HG03175 (cell line): ENCODE data around the gene JMJD4.
"Not testable (repeated sequence)": the region's sequence is repeated elsewhere in the genome, so short reads cannot be mapped to it uniquely, and the experiment has no call there.

Source experiments
- ATAC-seq: cut with Tn5 transposase; IDR thresholded peaks from one replicate; pipeline ENCODE4 v1.9.1; 2021; ENCODE audit warnings: mild to moderate bottlenecking, moderate library complexity; ENCODE audit not compliant: unreplicated experiment

JMJD4 gene

GRCh38 chr1:227733751-227734545 is 1.2 kb downstream of the JMJD4 start:
- ATAC-seq = no peak

- no peak for ATAC-seq
Measured at GRCh38 chr1:227733309-227733705, 1.8 kb downstream of the JMJD4 start.

- ATAC-seq = no peak
Measured at GRCh38 chr1:227732586-227733308, 2.4 kb downstream of the JMJD4 start.

- no peak for ATAC-seq
Measured at GRCh38 chr1:227731696-227732585, 3.2 kb downstream of the JMJD4 start.

GRCh38 chr1:227731241-227731677 is 3.8 kb downstream of the JMJD4 start:
- no peak for ATAC-seq

GRCh38 chr1:227730630-227731151 is 4.4 kb downstream of the JMJD4 start:
- no peak for ATAC-seq

- peak; percentile 17 for ATAC-seq
Measured at GRCh38 chr1:227729881-227730629, 5.0 kb downstream of the JMJD4 start.

GRCh38 chr1:227729144-227729880 is 5.8 kb downstream of the JMJD4 start:
- ATAC-seq = no peak

- ATAC-seq = no peak
Measured at GRCh38 chr1:227728892-227729143, 6.3 kb downstream of the JMJD4 start.

GRCh38 chr1:227728059-227728891 is 6.8 kb downstream of the JMJD4 start:
- ATAC-seq = no peak

GRCh38 chr1:227726924-227727599 is 8.0 kb downstream of the JMJD4 start:
- no peak for ATAC-seq

- ATAC-seq = no peak
Measured at GRCh38 chr1:227726318-227726717, 8.8 kb downstream of the JMJD4 start.

- ATAC-seq = no peak
Measured at GRCh38 chr1:227725046-227725445, 10.1 kb downstream of the JMJD4 start.

GRCh38 chr1:227723474-227723873 is 11.6 kb downstream of the JMJD4 start:
- no peak for ATAC-seq

GRCh38 chr1:227718932-227719331 is 16.2 kb downstream of the JMJD4 start:
- ATAC-seq = no peak

GRCh38 chr1:227712648-227713047 is 22.5 kb downstream of the JMJD4 start:
- no peak for ATAC-seq

- not testable (repeated sequence) for ATAC-seq
Measured at GRCh38 chr1:227710474-227710873, 24.6 kb downstream of the JMJD4 start.

- ATAC-seq = no peak
Measured at GRCh38 chr1:227709451-227709850, 25.7 kb downstream of the JMJD4 start.
